ENCODE data around the gene TOPAZ1.

The TOPAZ1 gene

DNA sequence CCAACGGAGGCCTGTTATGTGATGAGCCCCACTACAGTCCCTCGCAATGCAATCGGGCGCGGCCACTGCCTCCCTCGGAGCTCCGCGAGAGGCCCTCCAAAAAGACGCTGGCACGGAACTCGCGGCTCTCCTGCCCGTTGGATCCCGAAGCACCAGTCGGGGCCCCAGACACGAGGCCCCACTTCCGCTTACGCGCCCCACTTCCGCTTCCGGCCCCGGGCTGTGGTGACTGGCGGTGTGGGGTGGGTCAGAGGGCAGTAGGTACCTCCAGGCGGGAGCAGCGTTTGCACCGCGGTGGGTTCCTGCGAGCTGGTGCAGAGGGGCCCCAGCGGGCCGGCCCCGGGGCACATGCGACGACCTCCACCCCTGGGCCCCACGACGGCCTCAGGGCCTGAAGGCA is at the start of gene TOPAZ1:
TOPAZ1 (plus strand) TSS at position 181 of the 400 bp plus-strand sequence; CDS start at position 349, 168 bp downstream.
- no peak for FAIRE-seq
- DNase-seq (ENCODE audit: insufficient read length, low spot score), result no peak

DNA sequence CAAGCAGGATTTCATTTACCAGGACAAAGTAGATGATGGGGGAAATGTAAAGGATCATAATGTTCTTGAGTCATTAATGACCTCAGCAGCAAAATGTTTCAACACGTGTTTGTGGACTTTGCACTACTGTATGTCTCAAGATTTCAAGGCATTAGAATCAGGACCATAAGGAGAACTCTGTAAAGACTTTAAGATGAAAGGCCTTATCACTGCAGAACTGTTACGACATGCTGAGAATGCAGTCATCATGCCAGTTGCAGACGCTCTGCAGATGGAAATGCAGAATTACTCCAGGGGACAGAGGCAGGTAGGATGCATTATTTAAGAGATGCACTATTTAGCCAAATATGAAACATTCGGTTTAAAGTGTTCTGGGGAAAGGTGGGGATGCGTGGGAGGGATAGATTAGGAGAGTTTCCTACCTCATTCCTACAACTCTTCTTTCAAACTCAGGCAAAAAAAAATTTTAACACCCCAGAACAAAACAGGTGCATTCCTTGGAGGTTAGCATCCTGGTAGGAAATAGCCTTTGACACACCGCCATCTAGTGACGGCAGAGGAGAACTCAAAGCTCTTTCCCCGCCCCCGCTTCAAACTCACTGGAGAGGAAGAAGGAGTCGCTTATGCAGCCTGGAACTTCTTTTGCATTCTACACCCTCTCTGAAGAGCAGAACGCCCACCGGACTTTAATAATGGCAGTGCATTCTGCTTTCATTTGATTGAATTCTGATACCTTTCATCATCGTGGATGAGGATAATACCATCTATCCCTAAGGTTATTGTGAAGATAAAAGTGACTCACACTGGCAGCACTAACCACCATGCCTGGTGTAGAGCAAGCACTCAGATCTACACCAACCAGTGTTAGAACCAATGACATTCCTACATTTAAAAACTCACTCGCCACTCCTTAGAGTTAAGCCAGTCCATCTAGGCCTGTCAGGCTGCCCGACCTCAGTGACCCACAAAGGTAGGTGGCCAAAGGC is 43.1 kb upstream of the TOPAZ1 start:
- FAIRE-seq (peak; percentile 91), DNase-seq (ENCODE audit: insufficient read length, low spot score) (peak; percentile 52)

DNA sequence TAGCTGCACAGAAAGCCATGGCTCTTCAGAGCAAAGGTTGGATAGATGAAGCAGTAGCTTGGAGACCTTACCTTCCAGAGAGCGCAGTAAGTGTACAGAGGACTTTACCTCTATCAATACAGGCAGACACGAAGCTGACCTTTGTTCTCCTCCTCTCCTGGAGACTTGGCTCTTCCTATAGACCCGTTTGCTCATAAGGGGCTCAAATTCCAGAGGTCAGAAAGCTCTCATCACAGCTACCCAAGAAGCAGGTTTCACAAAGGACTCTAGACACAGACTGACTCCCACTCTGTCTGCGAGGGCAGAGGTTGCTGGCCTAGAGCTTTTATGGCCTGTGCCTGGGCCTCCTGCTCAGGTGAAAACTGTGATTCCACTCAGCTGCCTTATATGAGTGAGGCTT is 35.4 kb upstream of the TOPAZ1 start:
- DNase-seq (ENCODE audit: insufficient read length, low spot score) (no peak), FAIRE-seq (no peak)

DNA sequence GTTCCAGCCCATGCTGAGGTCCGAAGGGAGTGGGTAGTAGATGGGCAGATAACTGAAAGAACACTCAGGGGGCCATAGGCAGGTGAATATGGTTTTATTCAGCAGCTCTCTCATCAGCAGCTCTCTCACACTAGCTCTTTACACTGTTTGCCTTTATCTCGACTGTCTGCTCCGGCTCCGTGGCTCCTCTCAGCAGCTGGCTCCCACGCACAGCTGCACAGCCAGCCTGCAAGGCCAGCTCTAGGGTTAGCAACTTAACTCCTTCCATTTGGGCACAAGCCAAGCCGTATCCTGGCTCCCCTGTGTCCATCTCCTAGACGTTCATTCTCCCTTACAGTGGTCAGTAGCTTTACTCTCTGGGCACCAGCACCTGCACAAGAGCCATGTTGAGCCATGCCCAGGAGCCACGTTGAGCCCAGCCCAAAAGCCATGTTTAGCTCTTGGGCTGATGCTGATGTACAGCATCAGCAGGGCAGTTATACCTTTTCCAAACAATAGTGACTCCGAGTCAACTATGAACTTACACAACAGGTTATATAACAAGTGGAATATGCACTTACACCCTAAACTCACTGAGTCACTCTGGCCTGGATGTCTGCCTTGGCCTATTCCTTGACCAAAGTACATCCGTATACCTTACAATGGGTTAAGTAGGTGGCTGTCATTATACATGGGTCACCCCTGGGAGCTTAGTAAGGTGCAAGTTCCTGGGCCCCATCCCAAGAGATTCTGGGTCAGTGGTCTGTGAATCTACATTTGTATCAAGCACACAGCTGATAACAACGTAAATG is 34.6 kb upstream of the TOPAZ1 start:
- no peak for FAIRE-seq
- DNase-seq (ENCODE audit: insufficient read length, low spot score), result no peak

DNA sequence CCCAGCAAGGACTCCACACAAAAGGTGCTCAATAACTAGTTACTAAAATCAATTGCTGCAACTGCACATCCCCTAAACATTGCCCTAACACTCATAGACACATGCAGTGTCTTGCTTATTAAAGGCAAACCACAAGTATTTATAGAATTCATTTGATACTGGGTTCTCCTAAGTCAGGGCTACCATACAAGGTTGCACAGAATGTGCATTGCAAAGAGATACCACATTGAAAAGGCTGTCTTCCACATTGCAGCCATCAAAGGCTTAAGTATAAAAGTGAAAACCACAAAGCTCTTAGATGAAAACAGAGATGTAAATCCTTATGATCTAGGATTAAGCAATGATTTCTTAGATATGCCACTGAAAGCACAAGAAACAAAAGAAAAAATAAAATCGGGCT is 33.6 kb upstream of the TOPAZ1 start:
- FAIRE-seq (no peak), DNase-seq (ENCODE audit: insufficient read length, low spot score) (no peak)

DNA sequence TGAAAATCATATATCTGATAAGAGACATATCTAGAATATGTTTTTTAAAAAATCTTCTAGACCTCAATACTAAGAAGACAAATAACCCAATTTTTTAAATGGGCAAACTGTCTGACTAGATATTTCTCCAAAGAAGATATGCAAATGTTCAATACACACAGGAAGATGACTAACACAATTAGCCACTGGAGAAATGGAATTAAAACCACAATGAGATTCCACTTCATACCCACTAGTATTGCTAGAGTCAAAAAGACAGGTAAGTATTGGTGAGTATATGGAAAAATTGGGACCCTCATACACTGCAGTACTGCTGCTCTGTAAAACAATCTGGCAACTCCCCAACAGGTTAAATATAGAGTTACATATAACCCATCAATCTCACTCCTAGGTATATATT is 33.1 kb upstream of the TOPAZ1 start:
- FAIRE-seq (no peak), DNase-seq (ENCODE audit: insufficient read length, low spot score) (no peak)

DNA sequence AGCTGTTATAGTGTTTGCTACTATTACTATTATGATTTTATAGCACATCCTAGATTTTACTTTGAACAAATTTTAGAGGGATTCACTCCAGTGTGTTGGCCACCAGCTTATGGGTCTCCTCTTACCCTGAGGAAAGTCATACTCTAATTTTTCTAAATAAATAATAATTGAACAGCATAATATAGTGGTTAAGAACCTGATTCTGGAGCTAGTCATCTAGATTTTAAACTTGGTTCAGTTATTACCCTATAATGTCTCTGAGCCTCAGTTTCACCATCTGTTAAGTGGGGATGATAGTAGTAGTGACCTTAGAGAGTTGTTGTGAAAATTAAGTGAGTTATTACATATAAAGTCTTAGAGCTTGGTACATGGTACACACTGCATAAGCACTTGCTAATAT is 30.7 kb upstream of the TOPAZ1 start:
- no peak for FAIRE-seq
- DNase-seq (ENCODE audit: insufficient read length, low spot score), result no peak

DNA sequence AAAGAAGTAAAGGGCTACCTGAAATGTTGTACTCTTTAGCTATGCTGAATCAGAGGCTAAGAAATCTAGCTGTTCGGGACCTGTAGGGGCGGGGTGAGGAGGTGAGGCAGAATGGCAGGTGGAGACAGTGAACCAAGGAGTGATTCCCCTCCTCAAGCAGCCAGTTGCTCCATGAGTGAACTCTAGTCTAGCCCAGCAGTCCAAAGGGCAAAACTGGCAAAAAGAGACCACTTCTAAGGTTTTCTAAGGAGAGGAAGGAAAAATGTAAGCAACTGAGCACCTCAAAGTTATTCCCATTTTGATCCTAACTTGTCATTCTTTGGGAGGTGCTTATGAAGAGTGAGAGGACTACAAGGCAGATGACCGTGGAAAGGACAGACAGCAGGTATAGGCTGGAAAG is 19.3 kb upstream of the TOPAZ1 start:
- DNase-seq (ENCODE audit: insufficient read length, low spot score) (no peak), FAIRE-seq (no peak)

DNA sequence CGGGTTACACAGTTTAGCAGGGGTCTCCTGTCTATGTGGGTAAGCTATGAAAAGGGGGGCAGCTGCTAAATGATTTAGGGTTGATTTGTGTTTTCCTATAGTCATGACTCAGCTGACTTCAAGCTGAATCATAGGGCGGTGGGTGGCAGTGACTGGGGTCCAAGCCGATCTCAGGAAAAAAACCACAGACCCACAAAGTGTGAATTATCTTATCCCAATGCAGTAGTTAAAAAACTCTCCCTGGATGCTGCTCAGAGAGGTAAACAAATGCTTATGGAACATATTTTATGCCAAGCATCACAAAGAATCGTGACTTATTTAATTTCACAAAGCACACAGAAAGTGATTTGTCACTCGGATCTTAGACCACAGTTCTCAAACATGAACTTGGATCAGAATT is 18.4 kb upstream of the TOPAZ1 start:
- no peak for FAIRE-seq
- no peak for DNase-seq (ENCODE audit: insufficient read length, low spot score)

DNA sequence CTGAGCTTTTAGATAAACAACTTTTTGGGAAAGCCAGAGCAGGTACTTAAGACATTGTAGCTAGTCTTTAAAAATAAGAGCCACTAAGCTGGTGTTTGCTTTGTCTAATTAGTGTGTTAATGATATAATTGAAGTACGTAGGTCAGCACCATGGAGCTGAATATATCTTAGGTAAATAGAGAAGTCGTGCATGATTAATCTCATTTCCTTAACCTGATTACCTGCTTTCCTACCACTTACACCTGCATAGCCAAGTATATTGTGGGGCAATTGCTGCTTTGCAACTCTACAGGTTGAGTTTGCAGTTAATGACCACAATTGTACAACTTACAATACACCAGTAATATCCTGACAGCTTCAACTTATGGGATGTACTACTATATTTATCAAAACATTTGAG is 17.6 kb upstream of the TOPAZ1 start:
- FAIRE-seq, result no peak
- no peak for DNase-seq (ENCODE audit: insufficient read length, low spot score)

DNA sequence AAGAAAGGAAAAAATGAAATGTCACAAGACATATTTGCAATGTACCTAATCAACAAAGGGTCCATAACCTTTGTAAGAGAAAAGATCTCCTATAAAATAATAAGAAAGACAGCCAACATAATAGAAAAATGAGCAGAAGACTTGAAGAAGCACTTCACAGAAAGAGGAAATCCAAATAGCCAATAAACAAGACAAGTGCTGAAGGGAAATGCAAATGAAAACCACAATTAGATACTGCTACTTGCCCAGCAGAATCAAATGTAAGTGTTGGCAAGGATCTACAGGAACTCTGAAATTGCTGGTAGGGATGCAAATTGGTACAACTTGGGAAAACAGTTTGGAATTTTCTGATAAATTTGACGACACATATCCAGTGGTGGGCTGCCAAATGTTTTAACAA is 15.1 kb upstream of the TOPAZ1 start:
- FAIRE-seq (no peak), DNase-seq (ENCODE audit: insufficient read length, low spot score) (no peak)

DNA sequence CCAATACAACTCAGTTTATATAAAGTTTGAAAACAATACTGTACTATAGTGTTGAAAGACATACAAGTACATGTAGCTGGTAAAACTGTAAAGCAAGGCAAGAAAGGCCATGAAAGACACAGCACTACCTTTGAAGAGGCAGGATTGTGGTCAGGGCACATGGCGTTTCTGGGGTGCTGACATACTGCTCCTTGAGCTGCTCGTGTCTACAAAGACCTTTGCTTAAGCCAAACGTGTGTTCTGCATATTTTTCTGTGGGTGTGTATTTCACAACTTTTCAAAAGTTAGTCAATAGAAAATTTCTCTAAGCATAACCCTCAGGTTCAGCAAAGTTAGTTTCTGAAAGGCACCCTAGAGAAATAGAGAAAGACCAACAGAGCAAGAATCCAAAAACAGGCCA is 14.1 kb upstream of the TOPAZ1 start:
- DNase-seq (ENCODE audit: insufficient read length, low spot score) (no peak), FAIRE-seq (no peak)

DNA sequence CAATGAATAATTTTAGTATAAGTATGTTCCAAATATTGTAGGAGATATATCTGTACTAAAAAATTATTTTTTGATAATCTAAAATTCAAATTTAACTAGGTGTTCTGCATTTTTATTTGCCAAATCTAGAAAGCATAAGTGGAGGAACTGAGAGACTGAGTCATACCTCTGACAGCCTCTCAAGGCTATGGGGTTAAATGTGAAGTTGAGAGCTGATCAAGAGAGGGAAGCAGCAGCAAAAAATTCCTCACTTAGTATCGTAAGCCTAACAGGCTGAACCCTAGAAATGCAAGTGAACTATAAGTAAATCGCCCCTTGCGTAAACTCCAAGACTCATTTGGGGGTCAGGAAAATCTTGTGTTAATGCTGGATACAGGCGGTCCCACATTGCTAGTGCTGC is 12.8 kb upstream of the TOPAZ1 start:
- DNase-seq (ENCODE audit: insufficient read length, low spot score) (no peak), FAIRE-seq (no peak)

DNA sequence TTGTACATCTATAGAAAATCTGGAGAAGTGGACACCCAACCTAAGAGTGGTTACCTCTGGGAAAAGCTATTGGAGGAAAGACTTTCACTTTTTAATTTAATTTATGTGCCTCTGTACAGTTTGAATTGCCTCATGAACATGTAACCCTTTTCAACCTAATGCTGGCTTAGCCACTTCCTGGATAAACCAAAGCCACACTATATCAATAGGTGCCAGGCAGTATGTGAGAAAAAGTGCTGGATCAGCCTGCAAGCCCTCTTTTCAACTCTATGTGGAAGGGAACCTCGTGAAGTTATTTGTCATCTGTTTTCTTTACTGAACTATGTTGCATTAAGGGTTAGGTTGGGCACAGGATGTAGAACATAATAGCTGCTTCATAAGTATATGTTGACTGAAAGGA is 9.3 kb upstream of the TOPAZ1 start:
- FAIRE-seq, result no peak

DNA sequence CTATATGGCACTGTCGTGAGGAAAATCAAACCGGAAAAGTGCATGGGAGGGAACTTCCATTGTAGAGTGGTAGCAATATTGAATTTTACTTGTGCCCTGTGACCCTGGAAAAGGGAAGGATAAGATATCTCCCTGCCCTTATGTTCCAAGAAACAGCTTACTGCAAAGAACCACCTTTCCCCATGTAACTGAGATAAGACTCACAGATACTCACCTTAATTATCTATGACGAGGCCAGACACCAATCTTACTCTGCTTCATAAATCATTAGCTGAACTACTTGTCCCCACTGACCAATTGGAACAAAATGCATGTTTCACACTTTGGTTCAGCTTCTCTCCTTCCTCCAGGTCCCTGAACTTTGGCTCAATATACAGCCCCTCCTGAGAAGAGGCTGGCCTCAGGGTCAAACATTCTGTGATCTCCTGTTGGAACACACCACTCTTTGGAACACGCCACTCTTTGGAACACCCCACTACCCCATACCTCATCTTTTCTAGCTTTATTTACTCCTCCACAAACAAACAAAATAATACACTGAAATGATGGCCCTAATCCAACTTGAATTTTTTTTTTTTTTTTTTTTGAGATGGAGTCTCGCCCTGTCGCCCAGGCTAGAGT is 6.9 kb upstream of the TOPAZ1 start:
- FAIRE-seq (no peak), DNase-seq (ENCODE audit: insufficient read length, low spot score) (no peak)

More for the DNA sequence above, 9.3 kb upstream of the TOPAZ1 start:
- no peak for DNase-seq (ENCODE audit: insufficient read length, low spot score)

DNA sequence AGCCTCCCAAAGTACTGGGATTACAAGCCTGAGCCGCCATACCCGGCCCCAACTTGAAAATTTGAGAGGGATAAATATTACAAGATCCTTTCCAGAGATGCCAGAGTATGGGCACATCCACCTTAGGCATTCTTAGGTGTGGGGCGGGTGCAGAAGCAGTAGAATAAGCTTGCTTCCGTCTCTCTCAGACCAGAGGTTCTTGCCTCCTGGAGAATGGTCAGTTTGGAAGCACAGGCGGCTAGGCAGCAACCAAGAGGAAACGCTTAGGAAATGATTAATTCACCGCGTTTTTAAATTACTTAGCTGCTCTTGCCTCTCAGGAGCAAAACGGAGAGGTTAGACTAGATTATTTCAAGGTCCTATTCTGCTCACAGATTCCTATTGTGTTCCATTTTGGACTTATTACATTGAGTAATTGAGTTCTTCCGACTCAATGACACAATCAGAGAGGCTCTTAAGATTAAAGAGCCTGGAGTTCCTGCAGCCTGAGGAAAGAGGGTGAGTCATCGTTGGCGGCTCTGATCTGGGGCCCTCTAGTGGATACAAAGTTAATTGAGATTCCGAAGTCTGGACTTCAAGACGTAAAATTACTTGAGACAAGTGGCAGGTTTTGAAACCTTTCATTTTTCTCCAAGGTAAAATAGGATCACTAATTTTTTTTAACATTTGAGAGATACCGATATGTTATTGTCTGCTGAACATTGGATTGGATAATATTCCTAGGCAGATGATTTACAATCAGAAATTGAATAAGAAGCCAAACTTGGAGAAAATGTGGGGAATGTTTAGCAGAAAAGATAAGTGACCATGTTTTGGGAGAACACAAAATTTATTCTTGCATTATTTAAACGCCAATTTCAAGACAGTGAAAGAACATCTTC is 5.8 kb upstream of the TOPAZ1 start:
- DNase-seq (ENCODE audit: insufficient read length, low spot score) (peak; percentile 40), FAIRE-seq (peak; percentile 89)

DNA sequence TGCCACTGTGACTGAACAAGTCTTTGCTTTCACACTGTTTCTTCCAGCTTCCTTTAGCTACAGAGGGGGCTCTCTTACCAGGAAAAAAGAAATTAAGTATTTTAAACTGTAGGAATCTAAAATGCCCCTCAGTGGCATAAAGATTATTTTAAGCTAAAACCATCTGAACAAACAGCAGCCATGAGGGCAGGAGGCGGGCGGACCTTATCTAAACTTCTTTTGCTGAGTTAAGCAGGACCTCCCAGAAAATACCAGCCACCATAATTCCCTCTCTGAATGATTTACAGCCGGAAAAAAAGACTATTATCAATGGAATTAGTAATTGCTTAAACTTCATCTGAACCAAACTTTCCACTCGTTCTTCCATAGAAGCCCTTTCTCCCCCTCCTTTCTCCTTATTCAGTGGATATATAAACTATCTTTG is 5.2 kb upstream of the TOPAZ1 start:
- FAIRE-seq, result no peak
- DNase-seq (ENCODE audit: insufficient read length, low spot score), result no peak

DNA sequence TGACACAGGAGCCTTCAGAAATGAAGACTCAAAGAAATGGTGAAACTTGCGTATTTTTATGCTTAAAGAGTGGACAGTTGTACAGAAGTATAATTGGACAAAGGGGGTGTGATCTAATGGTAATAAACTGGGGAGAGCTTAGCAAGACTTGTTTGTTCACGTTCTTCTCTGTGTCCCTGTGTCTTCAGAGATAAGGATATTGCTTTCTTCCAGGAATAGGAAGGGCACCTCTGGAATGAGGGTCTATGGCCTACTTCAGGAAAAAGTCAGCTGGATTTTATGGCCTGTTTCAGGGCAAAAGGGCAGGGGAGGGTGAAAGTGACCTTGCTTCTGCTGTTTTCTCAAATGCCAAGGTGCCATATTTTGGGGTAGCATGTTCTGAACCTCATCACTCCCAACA is 4.5 kb upstream of the TOPAZ1 start:
- FAIRE-seq, result no peak

DNA sequence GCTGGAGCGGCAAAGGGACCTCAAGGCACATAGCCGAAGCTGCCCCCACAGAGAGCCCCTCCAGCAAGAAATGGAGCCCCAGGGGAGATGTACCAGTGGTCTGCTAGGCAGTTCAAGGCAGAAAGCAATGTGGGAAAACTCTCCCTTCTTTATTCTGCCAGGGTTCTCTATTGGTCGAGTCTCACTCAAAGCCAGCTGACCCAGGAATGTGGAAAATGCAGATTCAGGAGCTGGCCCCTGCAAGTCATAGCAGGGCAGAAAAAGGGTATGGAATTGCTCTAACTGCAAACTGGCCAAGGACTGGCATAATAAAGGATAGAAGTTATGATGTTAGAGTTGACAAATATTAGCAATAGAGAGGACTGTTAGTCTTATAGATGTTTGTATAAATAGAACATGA is 4.0 kb upstream of the TOPAZ1 start:
- no peak for FAIRE-seq
- DNase-seq (ENCODE audit: insufficient read length, low spot score), result no peak

More for the DNA sequence above, 4.5 kb upstream of the TOPAZ1 start:
- DNase-seq (ENCODE audit: insufficient read length, low spot score), result no peak

DNA sequence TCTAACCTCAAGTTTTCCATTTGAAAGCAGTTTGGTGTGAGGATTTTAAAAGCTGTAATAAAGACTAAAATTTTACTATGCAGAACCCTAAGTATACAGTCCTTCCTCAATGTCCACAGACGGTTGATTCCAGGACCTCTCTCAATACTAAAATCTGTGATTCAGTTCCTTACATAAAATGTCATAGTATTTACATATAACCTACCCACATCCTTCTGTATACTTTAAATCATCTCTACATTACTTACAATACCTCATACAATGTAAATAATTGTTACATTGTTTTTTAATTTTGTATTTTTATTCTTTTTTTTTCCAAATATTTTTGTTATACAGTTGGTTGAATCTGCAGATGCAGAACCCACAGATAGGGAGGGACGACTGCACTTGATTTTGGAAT is 2.8 kb upstream of the TOPAZ1 start:
- FAIRE-seq (no peak), DNase-seq (ENCODE audit: insufficient read length, low spot score) (no peak)
